Rectal smooth muscle tissue (tissue), 1 donor: ENCODE data around the gene PAFAH1B1.

Experiments used
- H3K27ac ChIP-seq: one replicate; pipeline ENCODE4 v1.7.0; 2013; ENCODE audit warnings: low read depth, low read length, inconsistent platforms
- H3K27me3 ChIP-seq: one replicate; pipeline ENCODE4 v1.7.0; 2013; ENCODE audit warnings: low read length; ENCODE audit not compliant: control insufficient read depth, insufficient read depth
- H3K36me3 ChIP-seq: one replicate; pipeline ENCODE4 v1.7.0; 2013; ENCODE audit warnings: low read length; ENCODE audit not compliant: control insufficient read depth, insufficient read depth
- H3K4me1 ChIP-seq: one replicate; pipeline ENCODE4 v1.7.0; 2013; ENCODE audit warnings: low read length; ENCODE audit not compliant: control insufficient read depth, insufficient read depth
- H3K4me3 ChIP-seq: one replicate; pipeline ENCODE4 v1.7.0; 2013; ENCODE audit warnings: low read length
- H3K9ac ChIP-seq: one replicate; pipeline ENCODE4 v1.7.0; 2013; ENCODE audit warnings: low read length

The PAFAH1B1 gene

GRCh38 chr17:2689411-2690164 lies 96.1 kb downstream of the PAFAH1B1 start:
- no peak overlapping the region for H3K9ac ChIP-seq

GRCh38 chr17:2690165-2691068 lies 97.0 kb downstream of the PAFAH1B1 start:
- Histone ChIP-seq H3K27ac (no peak overlapping the region), H3K36me3 (peaks cover 18% of the 10 kb centered on the region), H3K4me3 (no peak overlapping the region)

More at GRCh38 chr17:2689411-2690164, 96.1 kb downstream of the PAFAH1B1 start:
- Histone ChIP-seq H3K27ac (no peak overlapping the region), H3K4me1 (peaks cover 7% of the 10 kb centered on the region), H3K36me3 (peaks cover 13% of the 10 kb centered on the region), H3K27me3 (no peaks in the 10 kb centered on the region), H3K4me3 (no peak overlapping the region)

GRCh38 chr17:2691069-2691871 lies 97.8 kb downstream of the PAFAH1B1 start:
- peaks cover 7% of the 10 kb centered on the region for H3K4me1 ChIP-seq
- H3K4me3 ChIP-seq: no peak overlapping the region
- no peaks in the 10 kb centered on the region for H3K27me3 ChIP-seq
- H3K9ac ChIP-seq: no peak overlapping the region
- no peak overlapping the region for H3K27ac ChIP-seq
- H3K36me3 ChIP-seq: peaks cover 23% of the 10 kb centered on the region

More at GRCh38 chr17:2690165-2691068, 97.0 kb downstream of the PAFAH1B1 start:
- H3K27me3 ChIP-seq: no peaks in the 10 kb centered on the region
- no peak overlapping the region for H3K9ac ChIP-seq
- peaks cover 7% of the 10 kb centered on the region for H3K4me1 ChIP-seq

DNA sequence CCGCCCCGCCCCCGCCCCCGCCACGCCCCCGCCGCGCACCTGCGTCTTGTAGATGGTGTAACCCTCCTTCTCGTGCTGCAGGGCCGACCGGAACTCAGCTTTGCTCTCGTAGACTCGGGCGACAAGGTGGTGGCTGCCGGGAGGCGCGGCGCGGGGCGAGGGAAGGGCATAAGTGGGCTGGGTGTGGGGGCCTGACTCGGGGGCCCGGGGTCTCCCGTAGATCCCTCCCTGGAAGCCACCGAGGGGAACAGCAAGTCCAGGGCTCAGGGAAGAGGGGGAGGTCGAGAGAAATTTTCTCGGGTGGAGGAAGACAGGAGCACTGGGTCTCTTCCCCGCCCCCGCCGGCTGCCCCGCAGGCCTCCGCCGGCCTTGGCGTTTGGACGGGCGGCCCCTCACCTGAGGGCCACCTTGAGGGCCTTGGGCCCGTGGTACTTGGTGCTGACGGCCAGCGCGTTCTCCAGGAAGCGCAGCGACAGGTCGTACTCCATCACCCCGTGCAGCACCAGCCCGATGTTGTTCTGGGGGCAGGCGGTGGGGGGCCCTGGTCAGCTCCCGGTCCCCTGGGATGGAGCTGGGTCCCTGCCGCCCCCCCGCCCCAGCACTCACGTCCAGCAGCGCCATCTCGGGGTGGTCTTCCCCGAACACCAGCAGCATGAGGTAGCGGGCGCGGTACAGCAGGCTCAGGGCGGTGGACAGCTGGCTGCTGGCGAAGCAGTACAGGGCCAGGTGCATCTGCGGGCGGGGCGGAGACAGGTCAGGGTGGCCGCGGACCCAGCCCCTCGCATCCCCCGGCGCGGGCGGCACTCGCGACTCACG lies 98.7 kb downstream of the PAFAH1B1 start:
- Histone ChIP-seq H3K36me3 (peaks cover 29% of the 10 kb centered on the region), H3K9ac (no peak overlapping the region), H3K4me3 (no peak overlapping the region), H3K27ac (no peak overlapping the region), H3K27me3 (no peaks in the 10 kb centered on the region), H3K4me1 (peaks cover under 1% of the 10 kb centered on the region)

DNA sequence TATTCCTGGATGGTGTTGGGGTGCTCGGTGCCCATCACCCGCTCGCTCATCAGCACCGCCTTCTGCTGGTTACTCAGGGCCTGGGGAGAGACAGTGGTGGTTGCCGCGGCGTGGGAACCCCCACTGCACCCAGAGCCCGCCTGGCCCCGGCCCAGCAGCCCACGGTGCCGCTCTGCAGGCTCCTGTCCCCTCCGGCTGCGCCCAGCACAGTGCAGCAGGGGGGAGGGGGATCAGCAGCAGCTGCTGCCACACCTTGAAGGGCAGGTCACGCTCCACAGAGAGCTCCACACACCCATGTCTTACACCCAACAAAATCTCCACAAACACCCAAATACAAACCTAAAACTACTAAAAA lies 99.3 kb downstream of the PAFAH1B1 start:
- peaks cover 29% of the 10 kb centered on the region for H3K36me3 ChIP-seq
- no peak overlapping the region for H3K9ac ChIP-seq
- no peak overlapping the region for H3K4me3 ChIP-seq
- no peaks in the 10 kb centered on the region for H3K27me3 ChIP-seq
- no peaks in the 10 kb centered on the region for H3K4me1 ChIP-seq
- no peak overlapping the region for H3K27ac ChIP-seq

DNA sequence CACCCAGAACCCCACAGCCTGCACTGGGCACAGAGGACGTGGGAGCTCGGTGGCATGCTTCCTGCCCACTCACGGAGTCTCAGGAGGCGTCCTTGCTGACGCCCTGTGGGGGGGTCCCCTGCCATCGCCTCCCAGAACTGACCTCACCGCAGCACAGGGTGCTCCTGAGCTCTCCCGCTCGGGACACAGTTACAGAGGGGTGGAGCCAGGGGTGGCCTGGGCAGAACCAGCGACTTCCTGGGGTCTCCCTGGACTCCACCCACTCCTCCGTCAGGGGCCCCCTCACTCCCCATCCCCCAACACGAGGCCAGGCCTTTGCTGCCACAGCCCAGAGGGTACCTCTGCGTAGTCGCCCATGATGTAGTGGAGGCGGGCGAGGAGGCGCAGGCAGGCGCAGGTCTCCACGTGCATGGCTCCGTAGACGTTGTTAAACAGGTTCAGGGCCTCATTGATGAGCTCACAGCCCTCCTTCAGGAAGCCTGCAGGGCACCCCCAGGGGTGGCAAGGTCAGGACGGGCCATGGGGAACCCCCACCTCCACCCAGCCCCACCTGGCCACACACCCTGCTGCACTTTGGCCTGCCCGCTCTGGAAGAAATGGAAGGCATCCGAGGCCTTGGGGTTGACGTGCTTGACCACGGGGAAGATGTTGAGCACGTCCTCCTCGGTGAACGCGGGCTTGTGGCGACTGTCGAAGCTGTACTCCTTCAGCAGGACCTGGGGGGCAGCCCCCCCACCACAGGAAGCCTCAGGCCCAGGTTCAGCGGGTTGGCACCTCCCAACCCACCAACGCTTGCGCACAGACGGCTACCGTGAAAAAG lies 100.3 kb downstream of the PAFAH1B1 start:
- H3K27ac ChIP-seq: no peak overlapping the region
- H3K4me3 ChIP-seq: no peak overlapping the region
- H3K9ac ChIP-seq: no peak overlapping the region
- H3K27me3 ChIP-seq: no peaks in the 10 kb centered on the region
- no peaks in the 10 kb centered on the region for H3K4me1 ChIP-seq
- H3K36me3 ChIP-seq: peaks cover 35% of the 10 kb centered on the region

- Histone ChIP-seq H3K27ac (no peak overlapping the region), H3K4me1 (no peaks in the 10 kb centered on the region), H3K36me3 (peaks cover 37% of the 10 kb centered on the region), H3K4me3 (no peak overlapping the region), H3K9ac (no peak overlapping the region), H3K27me3 (no peaks in the 10 kb centered on the region)
These were observed 101.2 kb downstream of the PAFAH1B1 start for GRCh38 chr17:2694381-2695242.

DNA sequence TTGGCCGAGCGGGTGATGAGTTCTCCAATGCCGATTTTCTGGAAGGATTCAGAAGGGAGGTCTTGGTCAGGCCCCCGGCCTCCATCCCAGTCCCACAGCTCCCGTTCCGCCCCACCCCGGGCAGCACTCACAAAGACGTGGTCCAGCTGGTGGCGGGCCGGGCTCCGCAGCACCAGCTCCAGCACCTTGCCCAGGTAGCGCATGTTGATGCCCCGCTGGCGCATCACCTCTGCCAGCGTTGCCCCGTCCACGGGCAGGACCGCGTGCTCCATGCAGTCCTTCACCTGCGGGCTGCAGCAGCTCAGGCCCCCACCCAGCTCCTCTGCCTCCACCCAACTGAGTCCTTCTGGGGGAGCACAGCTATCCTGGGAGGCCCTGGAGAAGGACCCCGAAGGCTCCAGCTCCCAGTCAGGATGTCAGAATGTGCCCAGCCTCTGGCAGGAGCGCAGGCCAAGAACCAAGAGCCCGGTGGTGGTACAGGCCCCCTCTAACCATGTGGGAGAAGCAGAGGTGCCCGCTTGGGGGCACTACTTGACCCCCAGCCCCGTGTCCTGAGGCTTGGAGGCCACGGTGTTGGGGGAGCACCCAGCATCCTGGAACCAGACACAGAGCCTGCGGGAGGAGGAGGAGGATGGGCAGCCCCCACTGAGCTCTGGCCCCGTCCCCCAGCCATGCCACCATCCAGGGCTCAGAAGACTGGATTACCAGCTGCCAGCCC lies 101.9 kb downstream of the PAFAH1B1 start:
- Histone ChIP-seq H3K27me3 (no peaks in the 10 kb centered on the region), H3K4me3 (no peak overlapping the region), H3K4me1 (no peaks in the 10 kb centered on the region), H3K36me3 (peaks cover 32% of the 10 kb centered on the region), H3K27ac (no peak overlapping the region), H3K9ac (no peak overlapping the region)

GRCh38 chr17:2695961-2696760 lies 102.7 kb downstream of the PAFAH1B1 start:
- peaks cover 33% of the 10 kb centered on the region for H3K36me3 ChIP-seq
- H3K4me1 ChIP-seq: no peaks in the 10 kb centered on the region
- H3K27me3 ChIP-seq: no peaks in the 10 kb centered on the region
- no peak overlapping the region for H3K4me3 ChIP-seq
- H3K9ac ChIP-seq: no peak overlapping the region
- H3K27ac ChIP-seq: no peak overlapping the region
